Skeletal muscle cell (primary cell): ENCODE measurements around the gene GTPBP8.

Experiments used
- DNase-seq: peaks from one replicate; pipeline ENCODE4 v3.0.0-alpha.2; 2010; ENCODE audit warnings: low read depth
- H3K4me3 ChIP-seq: 2 replicates; pipeline ENCODE4 v1.5.1; 2011; ENCODE audit warnings: low read depth, mild to moderate bottlenecking, control low read depth, low read length, moderate library complexity

GTPBP8 gene

DNA sequence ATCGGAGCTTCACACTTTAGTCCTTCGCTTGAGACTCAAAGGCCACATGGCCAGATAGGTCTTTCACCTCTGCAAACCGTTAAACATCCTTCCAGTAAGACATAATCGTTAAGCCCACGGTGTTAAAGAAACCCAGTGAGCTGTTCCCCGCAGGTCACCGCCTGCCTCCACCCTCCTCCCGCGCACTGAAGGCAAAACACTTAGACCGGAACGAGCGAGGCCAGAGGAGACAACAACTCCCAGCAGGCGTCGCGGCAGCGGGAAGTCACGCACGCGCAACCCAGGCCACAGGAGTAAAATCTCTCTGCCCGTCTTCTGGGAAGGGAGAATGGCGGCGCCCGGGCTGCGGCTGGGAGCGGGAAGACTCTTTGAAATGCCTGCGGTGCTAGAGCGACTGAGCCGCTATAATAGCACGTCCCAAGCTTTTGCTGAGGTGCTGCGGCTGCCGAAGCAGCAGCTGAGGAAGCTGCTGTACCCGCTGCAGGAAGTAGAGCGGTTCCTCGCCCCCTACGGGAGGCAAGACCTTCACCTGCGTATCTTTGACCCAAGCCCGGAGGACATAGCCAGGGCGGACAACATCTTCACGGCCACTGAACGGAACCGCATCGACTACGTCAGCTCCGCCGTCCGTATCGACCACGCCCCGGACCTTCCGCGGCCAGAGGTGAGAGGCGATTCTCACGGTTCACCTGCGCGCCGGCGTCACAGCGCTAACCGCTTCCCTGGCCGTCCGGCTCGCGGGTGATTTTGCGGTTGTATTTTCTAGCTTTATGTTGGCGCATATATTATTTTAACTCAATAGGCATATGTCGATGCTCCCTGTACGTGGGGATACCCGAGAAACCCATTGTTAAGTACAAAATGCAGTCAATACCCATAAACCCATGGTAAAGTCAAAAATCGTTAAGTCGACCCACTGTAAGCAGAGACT, at the start of gene GTPBP8:
GTPBP8 (plus strand) TSS at position 313 of the 931 bp plus-strand sequence; CDS start at position 329, 16 bp downstream.
- peak within 1 kb of the TSS; percentile 89 for H3K4me3 ChIP-seq
- DNase-seq = peak; percentile 47

DNA sequence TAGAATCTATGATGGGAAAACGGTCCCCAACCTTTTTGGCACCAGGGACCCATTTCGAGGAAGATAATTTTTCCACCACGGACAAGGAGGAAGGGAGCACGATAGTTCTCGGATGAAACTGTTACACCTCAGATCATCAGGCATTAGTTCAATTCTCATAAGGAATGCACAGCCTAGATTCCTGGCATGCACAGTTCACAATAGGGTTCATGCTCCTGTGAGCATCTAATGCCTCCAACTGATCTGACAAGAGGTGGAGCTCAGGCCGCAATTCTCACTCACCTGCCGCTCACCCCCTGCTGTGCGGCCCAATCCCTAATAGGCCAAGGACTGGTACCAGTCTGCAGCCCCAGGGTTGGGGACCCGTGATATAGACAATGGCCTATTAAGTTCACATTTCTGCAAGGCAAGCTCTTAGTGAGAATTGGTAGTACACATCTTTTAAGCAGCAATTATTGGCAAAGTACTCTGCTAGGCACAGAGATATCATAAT, 42.4 kb upstream of the GTPBP8 start:
- no peak overlapping the region for H3K4me3 ChIP-seq
- DNase-seq = no peak

DNA sequence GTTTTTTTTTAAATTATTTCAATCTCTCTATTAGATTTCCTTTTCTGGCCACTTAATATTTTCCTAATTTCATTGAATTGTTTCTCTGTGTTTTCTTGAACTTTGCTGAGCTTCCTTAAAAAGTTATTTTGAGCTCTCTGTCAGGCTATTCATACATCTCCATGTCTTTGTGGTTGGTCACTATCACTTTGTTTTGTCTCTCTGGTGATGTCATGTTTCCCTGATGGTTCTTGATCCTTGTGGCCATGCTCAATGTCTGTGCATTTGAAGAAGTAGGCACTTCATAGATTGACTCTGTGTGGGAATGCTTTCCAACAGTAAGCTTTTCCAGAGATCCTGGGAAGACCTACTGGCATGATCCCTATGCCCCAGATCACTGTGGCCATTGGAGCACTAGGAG, 34.4 kb upstream of the GTPBP8 start:
- DNase-seq = no peak
- H3K4me3 ChIP-seq = no peak overlapping the region

DNA sequence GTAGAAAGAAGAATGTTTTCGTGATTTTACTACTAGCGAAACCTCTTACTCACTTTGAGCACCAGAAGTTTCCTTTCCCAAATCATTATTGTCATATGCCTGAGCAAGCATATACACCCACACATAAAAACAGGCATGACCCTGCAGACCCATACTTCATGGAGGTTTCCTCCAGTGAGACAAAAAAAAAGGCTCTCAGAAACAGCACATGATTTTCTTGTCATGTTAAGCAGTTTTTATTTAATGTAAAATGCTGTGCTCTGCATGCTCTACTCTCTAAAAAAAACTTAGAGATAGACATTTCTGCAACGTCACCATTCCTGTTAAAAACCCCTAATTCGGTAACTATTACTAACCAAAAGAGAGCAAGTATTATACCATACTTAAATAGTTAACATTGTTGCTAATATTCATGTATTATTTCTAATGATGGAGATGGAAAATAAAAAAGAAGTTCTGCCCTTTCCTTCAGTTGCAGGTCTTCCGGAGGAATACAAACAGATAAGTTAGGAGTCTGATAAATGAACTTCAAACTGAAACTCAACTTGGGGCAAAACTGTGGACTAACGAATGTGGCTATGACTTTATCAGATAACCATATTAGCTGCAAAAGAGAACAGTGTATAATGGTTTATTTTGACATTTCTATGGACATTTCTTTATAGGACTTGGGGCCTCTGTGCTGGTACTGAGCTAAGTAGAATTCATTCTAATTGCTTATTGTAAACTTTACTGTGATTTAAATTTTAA, 31.8 kb upstream of the GTPBP8 start:
- DNase-seq = no peak
- no peak overlapping the region for H3K4me3 ChIP-seq

DNA sequence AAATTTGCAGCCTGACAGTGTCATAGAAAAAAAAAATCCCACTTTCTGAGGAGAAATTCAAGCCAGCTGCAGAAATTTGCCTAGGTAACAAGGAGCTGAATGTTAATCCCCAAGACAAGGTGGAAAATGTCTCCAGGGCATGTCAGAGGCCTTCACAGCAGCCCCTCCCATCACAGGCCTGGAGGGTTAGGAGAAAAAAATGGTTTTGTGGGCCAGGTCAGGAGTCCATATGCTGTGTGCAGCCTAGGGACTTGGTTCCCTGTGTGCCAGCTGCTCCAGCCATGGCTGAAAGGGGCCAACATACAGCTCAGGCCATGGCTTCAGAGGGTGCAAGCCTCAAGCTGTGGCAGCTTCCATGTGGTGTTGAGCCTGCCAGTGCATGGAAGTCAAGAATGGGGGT, 27.1 kb upstream of the GTPBP8 start:
- no peak overlapping the region for H3K4me3 ChIP-seq
- DNase-seq = no peak

DNA sequence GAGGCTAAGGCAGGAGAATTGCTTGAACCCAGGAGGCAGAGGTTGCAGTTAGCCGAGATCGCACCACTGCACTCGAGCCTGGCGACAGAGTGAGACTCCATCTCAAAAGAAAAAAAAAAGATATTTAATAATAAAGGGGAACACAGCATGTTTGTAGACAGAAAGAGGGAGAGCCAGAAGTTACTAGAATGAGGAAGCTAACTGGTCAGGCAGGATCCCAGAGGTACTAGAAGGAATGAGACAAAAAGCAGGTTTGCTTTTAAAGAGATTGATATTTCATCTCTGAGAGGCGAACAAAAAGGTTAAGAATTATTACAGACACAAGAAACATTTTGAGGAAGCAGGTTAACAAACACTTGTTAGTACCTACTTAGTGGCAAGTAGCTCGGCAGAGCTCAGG, 25.1 kb upstream of the GTPBP8 start:
- no peak for DNase-seq
- H3K4me3 ChIP-seq = no peak overlapping the region

DNA sequence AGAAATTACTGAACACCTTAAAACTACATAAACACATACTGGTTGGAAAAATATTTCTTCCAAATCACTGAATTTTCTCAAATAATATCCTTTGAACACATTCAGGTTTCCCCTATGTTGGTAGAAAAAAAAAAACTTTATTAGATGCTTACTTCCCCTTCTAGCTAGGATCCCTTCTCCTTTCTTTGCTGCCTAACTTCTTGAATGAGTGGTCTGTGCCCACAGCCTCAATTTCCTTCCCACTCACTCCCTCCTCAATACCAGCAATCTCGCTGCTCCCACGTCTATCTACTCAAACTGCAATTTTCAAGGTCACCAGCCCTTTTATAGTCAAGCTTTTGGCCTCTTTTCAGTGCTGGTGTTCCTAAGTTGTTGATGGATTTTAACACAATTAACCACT, 24.2 kb upstream of the GTPBP8 start:
- DNase-seq = no peak
- H3K4me3 ChIP-seq = no peak overlapping the region

DNA sequence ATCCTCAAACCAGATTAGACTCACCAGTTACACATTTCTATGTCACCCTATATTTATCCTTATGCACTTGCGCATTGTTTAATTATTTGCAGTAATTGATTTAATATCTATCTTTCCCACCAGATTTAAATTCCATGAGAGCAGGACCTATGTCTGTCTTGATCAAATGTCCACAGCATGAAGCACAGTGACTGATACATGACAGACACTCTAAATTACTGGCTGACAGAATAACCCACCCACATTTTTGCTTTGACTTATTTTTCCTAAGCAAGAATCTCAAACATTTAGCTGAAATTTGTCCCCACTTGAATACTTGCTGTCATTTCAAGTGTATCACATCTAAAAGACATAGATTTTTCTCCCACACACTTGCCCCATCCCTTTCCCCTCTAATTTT, 23.4 kb upstream of the GTPBP8 start:
- no peak overlapping the region for H3K4me3 ChIP-seq

DNA sequence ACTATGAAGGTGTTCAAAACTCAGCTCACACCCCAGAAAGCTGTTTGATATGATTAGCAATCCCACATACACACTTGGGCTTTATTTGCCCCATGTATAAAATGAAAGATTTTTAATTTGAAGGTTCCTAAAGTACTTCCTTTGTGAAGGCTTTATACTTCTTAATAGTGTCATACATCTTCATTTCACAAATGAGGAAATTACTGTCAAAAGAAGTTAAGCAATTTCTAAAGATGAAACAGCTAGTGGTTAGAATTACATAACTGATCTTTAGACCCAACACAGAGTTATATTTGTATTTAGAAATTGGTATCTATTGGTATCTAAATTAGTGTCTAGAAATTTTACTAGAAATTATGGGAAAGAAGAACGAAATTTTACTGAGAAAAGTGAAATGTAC, 23.0 kb upstream of the GTPBP8 start:
- no peak for DNase-seq
- no peak overlapping the region for H3K4me3 ChIP-seq

More for the DNA sequence above, 23.4 kb upstream of the GTPBP8 start:
- no peak for DNase-seq

DNA sequence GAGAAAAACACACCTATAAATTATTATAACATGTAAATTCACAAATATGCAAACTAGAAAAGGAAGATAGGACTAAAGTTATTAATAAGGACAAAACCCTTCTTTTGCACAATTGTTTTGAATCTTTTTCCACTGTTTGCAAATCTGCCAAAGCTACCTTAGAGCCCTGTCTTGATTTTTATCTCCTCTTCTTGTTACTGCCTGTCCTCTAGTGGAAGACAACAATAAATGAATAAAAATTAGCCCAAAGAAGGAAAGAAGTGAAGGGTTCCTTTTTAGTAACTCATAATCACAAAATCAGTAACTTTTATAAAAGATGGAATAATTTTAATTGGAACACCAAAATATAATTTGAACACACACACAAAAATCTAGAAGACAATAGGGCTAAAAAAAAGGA, 18.6 kb upstream of the GTPBP8 start:
- no peak overlapping the region for H3K4me3 ChIP-seq

DNA sequence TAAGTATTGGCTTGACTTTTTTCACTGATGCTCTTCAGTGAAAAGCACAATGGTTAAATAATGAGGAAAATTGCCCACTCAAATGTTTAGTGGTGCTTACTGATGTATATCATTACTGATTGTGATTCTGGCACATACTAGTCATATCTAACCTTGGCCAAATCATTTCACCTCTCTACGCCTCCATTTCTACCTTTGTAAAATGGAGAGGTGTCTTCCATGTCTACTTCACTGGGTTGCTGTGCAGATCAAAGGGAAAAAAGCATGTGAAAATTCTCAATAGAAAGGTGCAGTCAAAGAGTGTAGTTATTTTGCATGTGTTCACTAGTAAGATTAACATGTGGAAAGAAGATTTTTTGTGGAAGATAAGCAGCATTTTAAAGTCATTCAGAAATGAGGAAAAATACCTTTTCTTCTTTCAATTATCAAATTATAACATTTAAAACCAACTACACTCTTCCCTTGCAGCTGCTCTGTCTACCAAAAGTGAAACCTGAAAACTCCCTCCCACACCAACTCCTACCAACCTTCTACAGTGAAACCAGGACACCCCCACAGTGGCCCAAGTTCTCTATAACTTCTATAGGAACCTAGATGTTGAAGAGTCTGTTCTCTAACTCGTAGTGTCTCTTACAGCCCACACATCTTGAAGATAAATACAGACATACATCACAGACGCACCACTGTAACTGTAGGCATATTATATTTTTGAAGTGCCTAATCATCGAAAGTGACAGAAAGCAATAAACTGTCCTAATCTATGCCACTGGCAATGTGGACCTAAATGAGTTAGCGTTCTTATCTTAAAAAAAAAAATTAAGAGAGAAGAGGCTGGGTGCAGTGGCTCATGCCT, 17.2 kb upstream of the GTPBP8 start:
- DNase-seq = no peak
- no peak overlapping the region for H3K4me3 ChIP-seq

More for the DNA sequence above, 18.6 kb upstream of the GTPBP8 start:
- DNase-seq = no peak

DNA sequence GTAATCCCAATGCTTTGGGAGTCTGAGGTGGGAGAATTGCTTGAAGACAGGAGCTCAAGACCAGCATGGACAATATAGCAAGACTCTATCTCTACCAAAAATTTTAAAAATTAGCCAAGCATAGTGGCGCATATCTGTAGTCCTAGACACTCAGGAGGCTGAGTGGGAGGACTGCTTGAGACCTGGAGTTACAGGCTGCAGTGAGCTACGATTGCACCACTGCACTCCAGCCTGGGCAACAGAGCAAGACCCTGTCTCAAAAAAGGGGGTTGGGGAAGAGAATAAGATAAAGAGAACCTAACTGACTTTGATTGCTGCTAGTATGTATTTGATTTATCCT, 16.6 kb upstream of the GTPBP8 start:
- no peak overlapping the region for H3K4me3 ChIP-seq
- DNase-seq = no peak

DNA sequence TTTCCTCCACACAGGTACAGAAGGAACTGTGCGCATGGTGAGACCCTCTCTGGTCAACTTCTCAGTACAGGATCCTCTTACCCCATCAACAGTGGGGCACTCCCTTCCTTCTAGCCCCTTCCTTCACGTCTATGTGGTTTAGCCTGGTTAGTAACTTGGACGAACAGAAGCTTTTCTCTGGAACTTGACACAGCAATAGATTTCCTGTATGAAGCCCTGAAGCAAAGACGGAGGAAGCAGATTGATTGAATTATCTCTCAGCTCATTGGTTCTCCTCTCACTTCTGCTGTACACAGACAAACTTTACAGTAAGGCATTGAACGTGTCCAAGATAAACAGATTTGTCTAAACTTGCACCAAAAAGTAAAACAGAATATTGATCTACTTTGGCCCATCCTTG, 15.9 kb upstream of the GTPBP8 start, which contains the start of gene CD200R1:
CD200R1 (minus strand) TSS at position 210 of the 400 bp plus-strand sequence. CDS start 246 bp downstream, outside the sequence.
- no peak for DNase-seq

DNA sequence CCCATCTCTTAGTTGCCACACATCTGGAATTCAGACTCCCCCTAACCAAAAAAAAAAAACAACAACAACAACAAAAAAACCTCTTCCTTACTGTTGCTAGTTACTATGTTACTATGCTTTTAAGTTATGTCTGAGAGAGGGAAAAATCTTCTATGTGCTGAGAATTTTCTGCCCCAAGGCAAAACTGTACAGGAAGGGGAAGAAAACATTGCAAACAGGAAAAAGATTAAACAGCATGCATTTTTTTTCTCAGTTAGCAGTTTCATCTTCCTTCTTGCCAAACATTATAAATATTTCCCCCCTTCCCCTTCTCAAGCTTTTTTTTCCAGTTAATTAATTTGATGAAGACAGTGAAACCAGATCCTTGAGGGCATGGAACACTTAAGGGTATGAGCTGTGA, 14.8 kb upstream of the GTPBP8 start:
- no peak overlapping the region for H3K4me3 ChIP-seq
- no peak for DNase-seq

More for the DNA sequence above, 15.9 kb upstream of the GTPBP8 start, which contains the start of gene CD200R1:
- no peak within 1 kb of the TSS for H3K4me3 ChIP-seq

DNA sequence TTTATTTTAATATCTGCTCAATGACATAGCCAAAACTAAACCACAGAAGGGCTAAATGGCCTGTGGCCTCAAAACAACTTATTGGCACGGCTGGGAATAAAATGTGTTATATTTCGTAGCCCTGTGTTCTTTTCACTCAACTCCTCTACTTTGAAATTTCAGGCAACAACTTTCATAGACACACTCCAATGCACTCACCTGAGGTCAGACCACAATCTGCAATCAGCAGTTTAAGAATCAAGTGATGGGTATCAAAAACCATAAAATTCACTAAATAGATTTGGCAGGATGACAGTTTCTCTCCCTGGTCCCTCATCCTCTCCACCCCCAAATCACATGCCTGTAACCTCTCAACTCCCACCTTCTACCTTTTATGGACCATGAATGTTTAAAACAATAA, 13.8 kb upstream of the GTPBP8 start:
- no peak overlapping the region for H3K4me3 ChIP-seq
- no peak for DNase-seq

DNA sequence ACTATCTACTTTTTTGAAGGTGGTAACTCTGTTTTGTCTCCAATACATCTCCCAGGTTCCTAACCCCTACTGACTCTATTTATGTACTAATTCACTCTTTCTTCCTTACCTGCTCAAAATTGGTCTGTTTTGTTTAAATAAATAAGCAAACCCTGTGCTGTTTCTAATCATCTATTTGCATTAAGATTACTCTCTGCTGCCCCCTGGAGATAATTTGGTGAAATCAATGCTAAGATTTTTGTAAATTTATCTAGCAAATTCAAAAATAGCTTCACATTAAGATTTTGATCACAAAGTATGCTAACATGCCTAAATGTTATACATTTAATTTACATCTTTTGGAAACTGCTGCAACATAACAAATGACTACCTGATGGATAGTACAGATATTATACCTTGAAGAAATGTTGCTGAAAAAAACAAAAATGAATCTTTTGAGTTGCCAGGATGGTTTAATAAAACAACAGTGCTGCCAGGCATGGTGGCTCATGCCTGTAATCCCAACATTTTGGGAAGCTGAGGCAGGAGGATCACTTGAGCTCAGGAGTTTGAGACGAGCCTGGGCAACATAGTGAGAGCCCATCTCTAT, 11.4 kb upstream of the GTPBP8 start:
- no peak for DNase-seq
- H3K4me3 ChIP-seq = no peak overlapping the region

DNA sequence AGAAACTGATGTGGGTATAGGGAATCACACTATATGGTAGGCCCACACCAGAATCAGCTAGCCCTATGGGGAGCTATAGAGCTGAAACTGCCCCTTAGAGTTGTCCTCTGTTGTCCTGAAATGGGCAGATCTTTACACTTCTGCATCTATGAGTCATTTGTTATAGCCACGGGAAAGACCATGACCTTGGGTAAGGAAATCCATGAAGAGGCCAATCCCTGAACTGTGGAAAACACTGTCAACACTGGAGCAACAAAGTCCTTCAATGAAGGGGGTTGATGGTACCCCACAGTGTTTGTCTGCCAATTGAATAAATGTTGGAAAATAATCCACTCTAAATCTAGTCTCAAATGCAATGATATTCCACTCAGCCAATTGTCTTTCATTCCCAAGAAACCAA, 10.7 kb upstream of the GTPBP8 start:
- DNase-seq = no peak
- H3K4me3 ChIP-seq = no peak overlapping the region

DNA sequence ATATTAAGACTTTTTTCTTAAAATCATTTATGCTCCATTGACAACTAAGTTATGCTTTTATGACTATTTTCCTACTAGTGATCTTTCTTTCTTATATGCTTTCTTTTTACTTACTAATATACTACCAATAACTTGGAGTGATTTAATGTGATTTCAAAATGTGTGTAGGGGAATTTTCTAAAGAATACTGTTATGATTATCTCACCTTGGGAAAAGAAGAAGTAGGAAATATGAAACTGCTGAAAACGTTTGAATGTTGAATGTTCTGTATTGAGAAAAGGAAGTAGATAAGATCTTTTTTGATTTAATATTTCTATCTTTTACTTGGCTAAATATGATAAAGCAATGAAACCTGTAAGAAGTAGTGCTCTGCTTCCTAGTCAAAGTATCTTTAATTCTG, 8.1 kb upstream of the GTPBP8 start:
- no peak overlapping the region for H3K4me3 ChIP-seq
- no peak for DNase-seq

DNA sequence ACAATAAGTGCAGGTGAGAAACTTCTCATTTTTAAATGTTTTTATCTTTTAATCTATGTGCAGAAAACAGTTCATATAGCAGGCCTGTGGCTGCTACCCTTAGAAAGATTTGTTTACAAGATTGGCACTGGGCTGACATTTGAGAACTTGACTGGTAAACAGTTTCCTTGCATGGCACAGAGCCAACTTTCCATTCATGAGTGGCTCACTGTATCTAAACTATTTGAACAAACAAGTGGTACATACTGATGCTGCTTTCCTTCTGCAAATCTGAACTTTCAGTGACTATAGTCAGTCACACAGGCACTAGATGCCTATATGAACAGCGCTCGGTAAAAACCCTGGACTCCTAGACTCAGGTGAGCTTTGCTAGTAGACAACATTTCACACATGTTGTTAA, 6.3 kb upstream of the GTPBP8 start:
- DNase-seq = no peak

More for the DNA sequence above, 6.3 kb upstream of the GTPBP8 start:
- H3K4me3 ChIP-seq = no peak overlapping the region
